ENCODE results near the gene HS6ST3. TPM values are rescaled to one million over a fixed set of nuclear protein-coding genes. Genes with fewer than 3 reads are reported as not detected.

Gene HS6ST3
- total RNA-seq, 1 donor, result not detected

DNA sequence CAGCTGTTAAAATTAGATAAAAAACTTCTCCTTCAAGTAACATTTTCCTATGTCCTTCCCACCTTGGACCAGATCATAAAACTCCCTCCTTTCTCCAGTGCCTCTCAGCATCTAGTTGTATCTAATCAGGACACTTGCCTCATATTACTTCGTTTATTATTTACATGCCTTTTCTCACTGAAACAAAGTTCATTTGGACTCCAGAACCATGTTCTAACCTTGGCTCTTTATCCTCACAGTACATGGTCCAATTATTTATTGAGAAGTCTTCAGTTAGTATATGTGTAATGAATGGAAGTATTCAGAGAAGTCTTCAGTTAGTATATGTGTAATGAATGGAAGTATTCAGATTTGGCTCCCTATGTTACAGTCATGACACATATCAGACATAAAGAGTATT, 561.7 kb downstream of the HS6ST3 start:
- no peak for DNase-seq (ENCODE audit: low read depth)
- H3K4me3 ChIP-seq (ENCODE audit: low read depth, low read length), result no peak overlapping the region
- TF ChIP-seq CTCF (IDR thresholded peaks at IDR 0.05; ENCODE audit: insufficient read depth, low read depth, low read length), result no peak

- H3K4me3 ChIP-seq (ENCODE audit: low read depth, low read length), result no peak overlapping the region
- TF ChIP-seq CTCF (IDR thresholded peaks at IDR 0.05; ENCODE audit: insufficient read depth, low read depth, low read length), result no peak
- DNase-seq (ENCODE audit: low read depth), result no peak
These were observed 562.6 kb downstream of the HS6ST3 start for GRCh38 chr13:96652506-96652905.

DNA sequence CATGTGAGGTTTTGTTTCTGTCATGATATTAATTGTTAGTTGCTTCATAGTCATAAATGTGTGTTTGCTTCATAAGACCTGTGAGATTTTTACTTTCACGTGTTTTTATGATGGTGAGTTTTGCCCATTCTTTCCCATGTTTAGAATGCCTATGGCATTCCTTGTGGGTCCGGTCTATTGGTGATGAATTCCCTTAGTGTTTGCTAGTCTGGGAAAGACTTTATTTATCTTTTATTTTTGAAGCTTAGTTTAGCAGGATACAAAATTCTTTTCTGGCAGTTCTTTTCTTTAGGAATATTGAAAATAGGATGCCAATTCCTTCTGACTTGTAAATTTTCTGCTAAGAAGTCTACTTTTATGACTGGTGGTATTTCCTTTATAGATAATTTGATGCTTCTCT, 571.7 kb downstream of the HS6ST3 start:
- DNase-seq (ENCODE audit: low read depth), result no peak
- no peak for TF ChIP-seq CTCF (IDR thresholded peaks at IDR 0.05; ENCODE audit: insufficient read depth, low read depth, low read length)
- H3K4me3 ChIP-seq (ENCODE audit: low read depth, low read length), result no peak overlapping the region

DNA sequence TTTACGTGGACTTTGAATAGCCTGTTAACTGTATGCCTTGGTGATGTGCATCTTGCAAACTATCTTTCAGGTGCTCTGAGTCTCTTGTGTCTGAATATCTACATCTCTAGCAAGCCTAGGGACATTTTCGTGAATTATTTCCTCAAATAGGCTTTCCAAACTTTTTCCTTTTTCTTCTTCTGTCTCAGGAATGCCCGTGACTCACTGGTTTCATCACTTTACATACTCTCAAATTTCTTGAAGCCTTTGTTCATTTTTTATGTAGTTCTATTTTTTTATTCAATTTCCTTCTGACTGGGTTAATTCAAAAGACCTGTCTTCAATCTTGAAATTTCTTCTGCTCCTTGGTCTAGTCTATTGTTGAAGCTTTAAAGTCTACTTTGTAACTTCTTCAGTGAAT, 572.1 kb downstream of the HS6ST3 start:
- DNase-seq (ENCODE audit: low read depth), result no peak
- TF ChIP-seq CTCF (IDR thresholded peaks at IDR 0.05; ENCODE audit: insufficient read depth, low read depth, low read length), result no peak
- no peak overlapping the region for H3K4me3 ChIP-seq (ENCODE audit: low read depth, low read length)

GRCh38 chr13:96667294-96668018, 577.5 kb downstream of the HS6ST3 start:
- no peak for DNase-seq (ENCODE audit: low read depth)
- no peak overlapping the region for H3K4me3 ChIP-seq (ENCODE audit: low read depth, low read length)
- no peak for TF ChIP-seq CTCF (IDR thresholded peaks at IDR 0.05; ENCODE audit: insufficient read depth, low read depth, low read length)

DNA sequence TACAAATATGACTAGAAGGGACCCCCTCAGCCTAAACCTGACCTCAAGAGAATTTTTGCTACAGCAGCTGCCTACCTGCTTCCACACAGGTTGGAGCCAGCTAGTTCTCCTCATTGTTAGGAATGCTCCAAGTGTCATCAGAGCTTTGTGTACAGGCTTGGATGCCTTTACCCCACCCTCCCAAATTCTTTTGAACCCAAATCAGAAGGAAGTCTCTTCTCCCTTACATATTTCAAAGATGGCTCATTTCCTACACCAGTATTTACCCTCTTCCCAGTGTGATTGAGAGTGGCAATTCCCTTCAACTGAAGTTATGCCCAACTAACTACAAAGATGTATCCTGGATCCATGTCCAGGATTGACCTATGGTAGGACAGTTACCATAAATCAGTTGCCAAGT, 581.2 kb downstream of the HS6ST3 start:
- DNase-seq (ENCODE audit: low read depth), result no peak
- no peak overlapping the region for H3K4me3 ChIP-seq (ENCODE audit: low read depth, low read length)
- TF ChIP-seq CTCF (IDR thresholded peaks at IDR 0.05; ENCODE audit: insufficient read depth, low read depth, low read length), result no peak

GRCh38 chr13:96672016-96672415, 582.1 kb downstream of the HS6ST3 start:
- no peak for TF ChIP-seq CTCF (IDR thresholded peaks at IDR 0.05; ENCODE audit: insufficient read depth, low read depth, low read length)
- DNase-seq (ENCODE audit: low read depth), result no peak
- H3K4me3 ChIP-seq (ENCODE audit: low read depth, low read length), result no peak overlapping the region
